Muscle of back (tissue), 10 donors: ENCODE measurements around the gene TMEM184B. TPM values are rescaled to one million over a fixed set of nuclear protein-coding genes. Genes with fewer than 3 reads are reported as not detected.

ENCODE experiments used
- polyA plus RNA-seq, 10 donors: library from polyadenylated mRNA; unstranded; fragments of 120-200 nt; gene quantifications; one replicate each; pipeline ENCODE4 v1.2.1, GENCODE V29; 2013; ENCODE audit not compliant: insufficient read length in 10 of 10

The TMEM184B gene
- polyA plus RNA-seq, 10 donors, result 53.4 to 76.1 (median 68.1) TPM

Other genes starting within 250 kb of the TMEM184B start
- 10 to 100 TPM in 3 of 10 donors, 1 to 10 TPM in 7; 6.3 to 10.9 (median 8.8) TPM for gene PICK1, start 215.6 kb downstream of the TMEM184B start, polyA plus RNA-seq
- 1 to 10 TPM; 1.2 to 3.5 (median 2.2) TPM for gene SLC16A8, start 188.8 kb downstream of the TMEM184B start, polyA plus RNA-seq
- 1 to 10 TPM in 4 of 10 donors, under 1 TPM in 6; 0.34 to 1.5 (median 0.83) TPM for gene BAIAP2L2, start 162.3 kb downstream of the TMEM184B start, polyA plus RNA-seq
- 10 to 100 TPM in 6 of 10 donors, 1 to 10 TPM in 4; 7.3 to 14.9 (median 10.4) TPM for gene PLA2G6, start 91.2 kb downstream of the TMEM184B start, polyA plus RNA-seq
- 1 to 10 TPM; 2.9 to 5.9 (median 4.3) TPM for gene MAFF, start 71.0 kb downstream of the TMEM184B start, polyA plus RNA-seq
- gene CSNK1E, start 44.4 kb upstream of the TMEM184B start, polyA plus RNA-seq, result 100 to 1,000 TPM in 7 of 10 donors, 10 to 100 TPM in 3; 91.7 to 155 (median 105) TPM
- under 1 TPM in 9 of 10 donors, not detected in 1; 0.12 to 0.58 (median 0.23) TPM for gene KCNJ4, start 182.2 kb upstream of the TMEM184B start, polyA plus RNA-seq
- 10 to 100 TPM; 24.8 to 43.4 (median 37.7) TPM for gene KDELR3, start 195.1 kb upstream of the TMEM184B start, polyA plus RNA-seq
- 100 to 1,000 TPM; 253 to 478 (median 350) TPM for gene DDX17, start 233.3 kb upstream of the TMEM184B start, polyA plus RNA-seq